Brain microvascular endothelial cell (primary cell): ENCODE data around the gene HTRA2.
A peak's percentile ranks its signal among the peaks of the same experiment; 100 is the strongest.
"Not testable (repeated sequence)": the region's sequence is repeated elsewhere in the genome, so short reads cannot be mapped to it uniquely, and the experiment has no call there.

ENCODE experiments used
- DNase-seq: peaks from one replicate; pipeline ENCODE4 v3.0.0-alpha.2; 2020
- H3K27ac ChIP-seq: fragments of 250-450 bp; sonication (Bioruptor Pico); 2 replicates; pipeline ENCODE4 v1.5.1; 2020; ENCODE audit warnings: mild to moderate bottlenecking, moderate library complexity
- H3K27me3 ChIP-seq: fragments of 250-450 bp; sonication (Bioruptor Pico); replicated peaks from 2 replicates; pipeline ENCODE4 v1.5.1; 2020; ENCODE audit warnings: mild to moderate bottlenecking
- H3K36me3 ChIP-seq: fragments of 250-450 bp; sonication (Bioruptor Pico); replicated peaks from 2 replicates; pipeline ENCODE4 v1.5.1; 2020; ENCODE audit warnings: mild to moderate bottlenecking
- H3K4me3 ChIP-seq: 2 replicates; pipeline ENCODE4 v1.5.1; 2011; ENCODE audit warnings: low read depth, mild to moderate bottlenecking, control low read depth, low read length, moderate library complexity
- CTCF ChIP-seq: IDR thresholded peaks from 2 replicates; pipeline ENCODE4 v1.5.1; 2011; ENCODE audit warnings: low read depth, mild to moderate bottlenecking, moderate library complexity, low read length, control low read depth, inconsistent platforms; ENCODE audit errors: missing control alignments
- in situ Hi-C: cut with HindIII; loops from 2 replicates; pipeline ENCODE4 v1.10.0; 2017; ENCODE audit warnings: low sequenced_read_pairs, low pct_ligation_motif_present

Gene HTRA2

DNA sequence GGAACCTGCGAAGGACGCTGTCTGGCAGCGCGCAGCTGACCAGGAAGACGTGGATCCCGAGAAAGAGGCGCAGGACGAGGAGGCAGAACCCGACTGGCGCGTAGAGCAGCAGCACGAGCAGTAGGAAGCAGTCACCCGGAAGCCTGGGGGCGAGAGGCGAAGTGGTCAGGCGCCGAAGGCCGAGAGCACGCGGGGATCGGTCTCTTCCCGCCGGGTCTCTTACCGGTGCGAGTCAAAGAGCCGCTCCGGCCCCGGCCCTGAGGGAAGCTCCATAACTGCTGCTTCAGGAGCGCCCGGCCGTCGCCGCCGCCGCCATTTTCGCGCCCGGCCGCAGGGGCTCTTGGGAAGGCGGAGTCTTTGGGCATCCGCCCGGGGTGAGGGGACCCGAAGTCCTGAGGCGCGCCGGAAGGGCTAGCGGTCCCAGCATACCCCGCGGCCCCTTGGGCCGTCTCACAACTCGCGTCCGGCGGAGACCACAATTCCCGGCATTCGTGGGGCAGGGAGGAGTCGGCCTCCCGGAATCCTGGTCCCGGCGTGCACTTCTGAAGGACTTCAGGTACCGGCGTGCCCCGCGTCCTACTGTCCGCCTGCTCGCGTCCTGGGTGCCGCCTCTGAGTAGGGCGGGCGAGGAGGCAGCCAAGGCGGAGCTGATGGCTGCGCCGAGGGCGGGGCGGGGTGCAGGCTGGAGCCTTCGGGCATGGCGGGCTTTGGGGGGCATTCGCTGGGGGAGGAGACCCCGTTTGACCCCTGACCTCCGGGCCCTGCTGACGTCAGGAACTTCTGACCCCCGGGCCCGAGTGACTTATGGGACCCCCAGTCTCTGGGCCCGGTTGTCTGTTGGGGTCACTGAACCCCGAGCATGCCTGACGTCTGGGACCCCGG lies at the start of gene HTRA2, which contains the start of gene AUP1:
HTRA2 (plus strand) TSS at position 577 of the 882 bp plus-strand sequence; CDS start at position 651, 74 bp downstream.
AUP1 (minus strand) TSS at position 350 of the 882 bp plus-strand sequence; CDS start at position 273, 77 bp downstream.
- H3K4me3 ChIP-seq, result peak within 1 kb of the TSS; percentile 99
- TF ChIP-seq CTCF, result no peak
- in situ Hi-C loops, result no loop called here
- peak; percentile 99 for DNase-seq
- no peaks in the 10 kb centered on the region for H3K27me3 ChIP-seq
- H3K36me3 ChIP-seq, result peaks cover 21% of the 10 kb centered on the region
- peak within 1 kb of the TSS; percentile 76 for H3K27ac ChIP-seq

GRCh38 chr2:74481431-74481830 lies 48.3 kb upstream of the HTRA2 start:
- in situ Hi-C loops, result no loop called here
- Histone ChIP-seq H3K27ac (no peak overlapping the region), H3K27me3 (no peaks in the 10 kb centered on the region), H3K36me3 (peaks cover 4% of the 10 kb centered on the region), H3K4me3 (peak overlapping the region; percentile 99)
- TF ChIP-seq CTCF, result no peak
- DNase-seq, result no peak

GRCh38 chr2:74481961-74482800 lies 47.6 kb upstream of the HTRA2 start:
- Histone ChIP-seq H3K27ac (peak overlapping the region; percentile 65), H3K36me3 (peaks cover 4% of the 10 kb centered on the region), H3K27me3 (no peaks in the 10 kb centered on the region), H3K4me3 (peak overlapping the region; percentile 99)
- in situ Hi-C loops, result no loop called here
- TF ChIP-seq CTCF, result no peak
- no peak for DNase-seq

- in situ Hi-C loops, result no loop called here
- Histone ChIP-seq H3K4me3 (peak within 1 kb of the TSS; percentile 99), H3K27ac (peak within 1 kb of the TSS; percentile 65), H3K27me3 (no peaks in the 10 kb centered on the region), H3K36me3 (peaks cover 4% of the 10 kb centered on the region)
- DNase-seq, result peak; percentile 96
- peak; percentile 92 for TF ChIP-seq CTCF
Observed at GRCh38 chr2:74482801-74483674, 46.7 kb upstream of the HTRA2 start, which contains the start of the genes CCDC142 and TTC31. CCDC142 (minus strand) TSS chr2:74482998; CDS start chr2:74482837, 161 bp downstream. TTC31 (plus strand) TSS chr2:74483081; CDS start chr2:74483096, 15 bp downstream.

DNA sequence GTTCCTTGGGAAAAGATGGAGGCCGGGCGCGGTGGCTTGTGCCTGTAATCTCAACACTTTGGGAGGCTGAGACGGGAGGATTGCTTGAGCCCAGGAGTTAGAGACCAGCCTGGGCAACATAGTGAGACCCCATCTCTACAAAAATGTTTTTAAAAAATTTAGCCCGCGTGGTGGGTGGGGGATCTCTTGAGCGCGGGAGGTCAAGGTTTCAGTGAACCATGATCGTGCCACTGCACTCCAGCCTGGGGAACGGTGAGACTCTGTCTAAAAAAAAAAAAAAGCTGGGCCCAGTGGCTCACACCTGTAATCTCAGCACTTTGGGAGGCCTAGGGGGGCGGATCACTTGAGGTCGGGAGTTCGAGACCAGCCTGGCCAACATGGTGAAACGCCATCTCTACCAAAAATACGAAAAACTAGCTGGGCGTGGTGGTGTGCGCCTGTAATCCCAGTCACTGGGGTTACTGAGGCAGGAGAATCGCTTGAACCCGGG lies 46.0 kb upstream of the HTRA2 start:
- H3K36me3 ChIP-seq, DNase-seq, in situ Hi-C loops, H3K27ac ChIP-seq, H3K27me3 ChIP-seq: not testable (repeated sequence)
- H3K4me3 ChIP-seq, result peak overlapping the region; percentile 99
